Gastroesophageal sphincter (tissue), 4 donors: ENCODE data around the gene DSP. TPM values are rescaled to one million over a fixed set of nuclear protein-coding genes. Genes with fewer than 3 reads are reported as not detected.

Source experiments
- ATAC-seq: fragments of 150-250 bp; one replicate; pipeline ENCODE4 v1.9.1; 2016; ENCODE audit warnings: mild to moderate bottlenecking, moderate library complexity
- H3K27ac ChIP-seq, 4 donors: fragments of 200-600 bp; sonication (generic) in 3 of 4; 1 replicate in 3 of 4; 2 replicates in 1 of 4; pipeline ENCODE4 v1.5.1; 2016 to 2019
- H3K27me3 ChIP-seq: fragments of 200-600 bp; sonication (generic); one replicate; pipeline ENCODE4 v1.5.1; 2019
- H3K36me3 ChIP-seq, 2 donors: fragments of 200-600 bp; sonication (generic); one replicate each; pipeline ENCODE4 v1.5.1; 2019; ENCODE audit warnings: control low read depth in 1 of 2
- H3K4me1 ChIP-seq, 3 donors: fragments of 200-600 bp; sonication (generic); 1 replicate in 2 of 3; 2 replicates in 1 of 3; pipeline ENCODE4 v1.5.1; 2016 to 2019; ENCODE audit warnings: control low read depth in 2 of 3
- H3K4me3 ChIP-seq, 2 donors: fragments of 200-600 bp; sonication (generic); one replicate each; pipeline ENCODE4 v1.5.1; 2019; ENCODE audit warnings: mild to moderate bottlenecking in 1 of 2, moderate library complexity in 1 of 2
- H3K9me3 ChIP-seq, 3 donors: fragments of 200-600 bp; sonication (generic); one replicate each; pipeline ENCODE4 v1.5.1; 2017 to 2019; ENCODE audit warnings: control low read depth in 2 of 3
- EP300 ChIP-seq: sonication (generic); formaldehyde crosslinking; IDR thresholded peaks from one replicate; pipeline ENCODE4 v1.6.1; 2017; ENCODE audit warnings: antibody characterized with exemption, mild to moderate bottlenecking
- POLR2A ChIP-seq, 2 donors: fragments of 450-650 bp; IDR thresholded peaks; one replicate each; pipeline ENCODE4 v1.6.1; 2017; ENCODE audit warnings: antibody characterized with exemption in 2 of 2, mild to moderate bottlenecking in 2 of 2, moderate library complexity in 1 of 2
- POLR2AphosphoS5 ChIP-seq: sonication (generic); formaldehyde crosslinking; IDR thresholded peaks from one replicate; pipeline ENCODE4 v1.6.1; 2017; ENCODE audit warnings: antibody characterized with exemption
- WGBS, 2 donors: methylation state at CpG; one replicate each; pipeline ENCODE4 v1.1.5; 2018; ENCODE audit warnings: low coverage in 1 of 2; 5-methylcytosine and 5-hydroxymethylcytosine counted together
- total RNA-seq, 4 donors: library from RNA; depleted of rRNA; stranded (reverse); fragments of >200 nt; gene quantifications; one replicate each; pipeline ENCODE4 v1.1.0, GENCODE V29; 2016
- TF ChIP-seq, protein P1 (sequence below), 4 experiments: fragments of 200-600 bp in 2 of 4; fragments of 450-650 bp in 2 of 4; sonication (generic) in 1 of 4; IDR thresholded peaks; one replicate each; pipeline ENCODE4 v1.5.1; 2017 to 2019; ENCODE audit warnings: antibody characterized with exemption in 4 of 4, mild to moderate bottlenecking in 2 of 4, moderate library complexity in 2 of 4

Gene DSP
- total RNA-seq, 4 donors from 2014 or later = 5.8 to 41.7 (median 7.6) TPM

DNA sequence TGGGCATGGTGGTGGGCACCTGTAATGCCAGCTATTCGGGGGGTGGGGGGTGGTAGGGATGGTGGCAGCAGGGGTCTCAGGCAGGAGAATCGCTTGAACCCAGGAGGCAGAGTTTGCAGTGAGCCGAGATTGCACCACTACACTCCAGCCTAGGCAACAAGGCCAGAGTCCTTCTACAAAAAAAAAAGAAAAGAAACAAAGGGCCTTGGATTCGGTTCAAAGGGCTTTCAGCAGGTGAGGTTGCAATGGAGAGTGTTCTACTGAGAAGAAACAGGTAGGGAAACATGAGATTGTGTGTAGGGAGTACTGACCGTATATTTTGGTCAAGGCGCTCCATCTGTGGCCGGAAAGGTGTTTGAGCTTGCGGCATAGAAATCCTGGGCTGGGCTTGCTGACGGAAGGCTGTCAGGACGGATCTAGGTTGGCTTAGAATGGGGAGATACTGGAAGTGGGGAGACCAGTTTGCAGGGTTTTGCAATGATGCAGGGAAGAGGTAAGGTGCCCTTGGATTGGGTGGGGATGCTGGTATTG is 40.7 kb upstream of the DSP start:
- H3K36me3 ChIP-seq = no peaks in the 10 kb centered on the region
- H3K27ac ChIP-seq = no peak overlapping the region
- WGBS, 2 donors = 92 to 99% methylated on average over 6 to 8 of the region's 10 CpGs
- H3K4me1 ChIP-seq = no peaks in the 10 kb centered on the region
- TF ChIP-seq POLR2AphosphoS5 (no peak), EP300 (no peak), POLR2A (IDR thresholded peaks at IDR 0.05) (no peak)
- TF ChIP-seq, protein P1, sequence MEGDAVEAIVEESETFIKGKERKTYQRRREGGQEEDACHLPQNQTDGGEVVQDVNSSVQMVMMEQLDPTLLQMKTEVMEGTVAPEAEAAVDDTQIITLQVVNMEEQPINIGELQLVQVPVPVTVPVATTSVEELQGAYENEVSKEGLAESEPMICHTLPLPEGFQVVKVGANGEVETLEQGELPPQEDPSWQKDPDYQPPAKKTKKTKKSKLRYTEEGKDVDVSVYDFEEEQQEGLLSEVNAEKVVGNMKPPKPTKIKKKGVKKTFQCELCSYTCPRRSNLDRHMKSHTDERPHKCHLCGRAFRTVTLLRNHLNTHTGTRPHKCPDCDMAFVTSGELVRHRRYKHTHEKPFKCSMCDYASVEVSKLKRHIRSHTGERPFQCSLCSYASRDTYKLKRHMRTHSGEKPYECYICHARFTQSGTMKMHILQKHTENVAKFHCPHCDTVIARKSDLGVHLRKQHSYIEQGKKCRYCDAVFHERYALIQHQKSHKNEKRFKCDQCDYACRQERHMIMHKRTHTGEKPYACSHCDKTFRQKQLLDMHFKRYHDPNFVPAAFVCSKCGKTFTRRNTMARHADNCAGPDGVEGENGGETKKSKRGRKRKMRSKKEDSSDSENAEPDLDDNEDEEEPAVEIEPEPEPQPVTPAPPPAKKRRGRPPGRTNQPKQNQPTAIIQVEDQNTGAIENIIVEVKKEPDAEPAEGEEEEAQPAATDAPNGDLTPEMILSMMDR (IDR thresholded peaks at IDR 0.05) = no peak
- H3K27me3 ChIP-seq = peaks cover 5% of the 10 kb centered on the region
- ATAC-seq = no peak
- no peaks in the 10 kb centered on the region for H3K9me3 ChIP-seq
- no peak overlapping the region for H3K4me3 ChIP-seq

DNA sequence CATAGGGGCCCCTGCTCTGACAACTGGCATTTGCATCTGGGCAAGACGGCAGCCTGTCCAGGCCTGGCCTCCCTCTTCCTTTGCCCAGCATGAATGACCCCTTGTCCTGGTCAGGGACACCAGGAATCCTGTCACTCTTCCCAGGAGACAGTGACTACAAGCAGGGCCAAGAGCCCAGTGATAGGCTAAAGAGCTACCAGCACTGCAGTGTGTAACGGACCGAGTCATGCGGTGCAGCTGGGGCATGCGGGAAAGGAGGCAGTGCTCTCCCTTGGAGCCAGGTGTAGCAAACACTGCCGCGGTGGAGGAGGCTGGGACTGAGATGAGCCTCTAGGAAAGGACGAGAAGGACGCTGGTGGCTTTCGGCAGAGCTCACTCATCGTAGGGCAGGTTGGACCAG is 38.7 kb upstream of the DSP start:
- no peaks in the 10 kb centered on the region for H3K9me3 ChIP-seq
- H3K27me3 ChIP-seq = no peaks in the 10 kb centered on the region
- 40% methylated on average over 1 to 2 of the region's 11 CpGs for WGBS, 2 donors
- no peaks in the 10 kb centered on the region for H3K4me1 ChIP-seq
- H3K27ac ChIP-seq = no peak overlapping the region
- no peak for ATAC-seq
- no peak overlapping the region for H3K4me3 ChIP-seq
- TF ChIP-seq POLR2AphosphoS5 (no peak), EP300 (no peak), POLR2A (IDR thresholded peaks at IDR 0.05) (no peak)
- TF ChIP-seq, protein P1 (IDR thresholded peaks at IDR 0.05) = no peak
- no peaks in the 10 kb centered on the region for H3K36me3 ChIP-seq

DNA sequence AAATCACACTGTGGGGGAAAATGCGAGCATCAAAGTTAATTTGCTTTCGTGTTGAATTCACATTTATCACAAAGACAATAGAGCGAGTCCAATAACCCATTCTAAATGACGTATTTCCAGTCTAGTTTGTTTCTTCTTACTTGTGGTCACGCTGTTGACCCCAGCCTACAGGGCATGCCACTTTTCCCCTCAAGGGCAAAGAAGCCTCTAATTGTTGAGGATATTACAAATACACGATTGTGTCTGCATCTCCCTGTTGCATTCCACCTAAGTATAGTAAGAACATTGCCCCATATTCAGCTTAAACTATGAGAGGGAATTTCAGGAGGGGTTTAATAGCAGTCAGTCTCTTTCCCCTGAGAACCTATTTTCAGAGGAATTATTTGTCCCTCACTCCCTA is 37.4 kb upstream of the DSP start:
- H3K9me3 ChIP-seq = no peaks in the 10 kb centered on the region
- peaks cover 3% of the 10 kb centered on the region for H3K27me3 ChIP-seq
- no peaks in the 10 kb centered on the region for H3K36me3 ChIP-seq
- ATAC-seq = no peak
- H3K4me3 ChIP-seq = no peak overlapping the region
- H3K4me1 ChIP-seq = no peaks in the 10 kb centered on the region
- no peak overlapping the region for H3K27ac ChIP-seq
- 59 to 66% methylated on average over 6 of the region's 6 CpGs for WGBS, 2 donors
- TF ChIP-seq, protein P1 (IDR thresholded peaks at IDR 0.05) = no peak
- TF ChIP-seq POLR2A (IDR thresholded peaks at IDR 0.05) = no peak
- no peak for TF ChIP-seq EP300
- no peak for TF ChIP-seq POLR2AphosphoS5

DNA sequence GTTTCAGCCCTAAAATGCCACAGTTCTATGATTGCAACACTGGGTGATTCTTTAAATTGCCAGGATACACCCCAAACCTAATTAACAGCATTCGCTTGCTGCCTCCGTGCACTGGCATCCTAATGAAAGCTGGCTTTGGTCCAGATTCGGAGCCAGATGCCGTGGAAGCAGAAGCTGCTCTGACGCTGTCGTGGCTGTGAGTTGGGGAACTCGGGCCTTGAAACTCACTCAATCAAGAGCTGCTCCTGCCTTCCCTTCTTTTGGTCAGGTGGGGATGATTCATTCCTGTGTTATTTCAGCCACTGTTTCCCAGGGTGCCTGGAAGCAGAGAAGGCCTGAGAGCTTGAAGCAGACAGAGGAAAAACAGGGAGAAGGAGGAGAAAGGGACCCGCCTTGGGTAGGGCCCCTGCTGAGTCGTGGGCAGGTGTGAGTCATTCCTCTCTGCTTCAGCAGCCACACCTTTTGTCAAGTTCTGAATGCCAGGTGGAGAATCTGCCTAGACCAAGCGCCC is 36.2 kb upstream of the DSP start:
- Histone ChIP-seq H3K4me3 (no peak overlapping the region), H3K36me3 (no peaks in the 10 kb centered on the region), H3K4me1 (no peaks in the 10 kb centered on the region), H3K9me3 (no peaks in the 10 kb centered on the region), H3K27ac (no peak overlapping the region), H3K27me3 (peaks cover 15% of the 10 kb centered on the region)
- TF ChIP-seq EP300 (no peak), POLR2A (IDR thresholded peaks at IDR 0.05) (no peak), POLR2AphosphoS5 (no peak)
- TF ChIP-seq, protein P1 (IDR thresholded peaks at IDR 0.05) = no peak
- WGBS, 2 donors = 12 to 14% methylated on average over 6 to 9 of the region's 10 CpGs
- ATAC-seq = no peak

DNA sequence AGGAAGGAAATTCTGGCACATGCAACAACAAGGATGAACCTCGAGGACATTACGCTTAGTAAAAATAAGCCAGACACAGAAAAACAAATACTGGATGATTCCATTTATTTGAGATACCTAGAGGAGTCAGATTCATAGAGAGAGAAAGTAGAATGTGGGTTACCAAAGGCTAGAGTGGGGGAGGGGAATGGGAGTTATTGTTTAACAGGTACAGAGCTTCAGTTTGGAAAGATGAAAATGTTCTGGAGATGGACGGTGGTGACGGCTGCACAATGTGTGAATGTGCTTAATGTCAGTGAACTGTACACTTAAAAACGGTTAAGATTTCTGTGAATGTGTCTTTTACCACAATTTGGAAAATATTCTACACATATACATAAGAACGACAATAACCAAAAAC is 33.9 kb upstream of the DSP start:
- Histone ChIP-seq H3K9me3 (no peaks in the 10 kb centered on the region), H3K27ac (no peak overlapping the region), H3K36me3 (no peaks in the 10 kb centered on the region), H3K4me3 (no peak overlapping the region), H3K4me1 (no peaks in the 10 kb centered on the region), H3K27me3 (peaks cover 26% of the 10 kb centered on the region)
- TF ChIP-seq POLR2AphosphoS5 = no peak
- no peak for TF ChIP-seq EP300
- TF ChIP-seq, protein P1 (IDR thresholded peaks at IDR 0.05) = no peak
- no peak for TF ChIP-seq POLR2A (IDR thresholded peaks at IDR 0.05)
- WGBS, 2 donors = 85 to 93% methylated on average over 3 to 6 of the region's 6 CpGs
- no peak for ATAC-seq
